OCI-M2 (cell line): ENCODE data around the gene TAL1.

Experiments used
- DNase-seq: peaks from one replicate; lab custom pipeline; 2025; ENCODE audit not compliant: unreplicated experiment; lab: John Stamatoyannopoulos, UW

TAL1 gene

GRCh38 chr1:47189844-47190508 is 42.0 kb downstream of the TAL1 start, which contains the start of gene PDZK1IP1:
Gene PDZK1IP1, minus strand, starts transcription at chr1:47190036. Its CDS starts 104 bp downstream, at chr1:47189932.
- DNase-seq, result no peak

GRCh38 chr1:47188791-47189785 is 42.9 kb downstream of the TAL1 start:
- no peak for DNase-seq

- DNase-seq, result no peak
Measured at GRCh38 chr1:47187926-47188250, 44.1 kb downstream of the TAL1 start.

- DNase-seq, result no peak
Measured at GRCh38 chr1:47187231-47187925, 44.6 kb downstream of the TAL1 start.

GRCh38 chr1:47186267-47187185 is 45.5 kb downstream of the TAL1 start:
- DNase-seq, result no peak

- DNase-seq, result no peak
Measured at GRCh38 chr1:47184822-47185677, 47.0 kb downstream of the TAL1 start.

GRCh38 chr1:47184090-47184821 is 47.8 kb downstream of the TAL1 start:
- no peak for DNase-seq

GRCh38 chr1:47183308-47184089 is 48.5 kb downstream of the TAL1 start:
- no peak for DNase-seq

GRCh38 chr1:47182676-47183235 is 49.3 kb downstream of the TAL1 start:
- DNase-seq, result no peak

GRCh38 chr1:47181955-47182675 is 49.9 kb downstream of the TAL1 start:
- DNase-seq, result no peak

GRCh38 chr1:47181095-47181954 is 50.7 kb downstream of the TAL1 start:
- DNase-seq, result peak; percentile 80

- no peak for DNase-seq
Measured at GRCh38 chr1:47180603-47181094, 51.4 kb downstream of the TAL1 start.

GRCh38 chr1:47179988-47180563 is 51.9 kb downstream of the TAL1 start:
- DNase-seq, result no peak

- DNase-seq, result peak; percentile 68
Measured at GRCh38 chr1:47179017-47179987, 52.7 kb downstream of the TAL1 start.

- DNase-seq, result no peak
Measured at GRCh38 chr1:47178654-47179016, 53.4 kb downstream of the TAL1 start.
